NCI-H82 (cell line): ENCODE results near the gene UGT1A1.
"Not testable (repeated sequence)": the region's sequence is repeated elsewhere in the genome, so short reads cannot be mapped to it uniquely, and the experiment has no call there.

Source experiments
- DNase-seq: peaks from one replicate; lab custom pipeline; 2025; lab: John Stamatoyannopoulos, UW

Gene UGT1A1

GRCh38 chr2:233760043-233760442, at the start of gene UGT1A1:
Gene UGT1A1, plus strand, starts transcription at chr2:233760270. Its CDS starts 18 bp downstream, at chr2:233760288.
- DNase-seq = no peak

GRCh38 chr2:233711312-233712008, 48.6 kb upstream of the UGT1A1 start:
- peak; percentile 93 for DNase-seq

GRCh38 chr2:233712611-233713261, 47.3 kb upstream of the UGT1A1 start, which contains the start of gene UGT1A5:
Gene UGT1A5, plus strand, starts transcription at chr2:233712907. Its CDS starts 85 bp downstream, at chr2:233712992.
- no peak for DNase-seq

GRCh38 chr2:233713262-233713615, 46.8 kb upstream of the UGT1A1 start:
- DNase-seq = no peak

GRCh38 chr2:233714121-233714520, 45.9 kb upstream of the UGT1A1 start:
- no peak for DNase-seq

- DNase-seq = no peak
Observed at GRCh38 chr2:233718552-233718951, 41.5 kb upstream of the UGT1A1 start, which contains the start of gene UGT1A4. Gene UGT1A4, plus strand, starts transcription at chr2:233718736. Its CDS starts 85 bp downstream, at chr2:233718821.

- DNase-seq = no peak
Observed at GRCh38 chr2:233728723-233729301, 31.3 kb upstream of the UGT1A1 start, which contains the start of gene UGT1A3. Gene UGT1A3, plus strand, starts transcription at chr2:233729042. Its CDS starts 85 bp downstream, at chr2:233729127.

- not testable (repeated sequence) for DNase-seq
Observed at GRCh38 chr2:233736868-233737653, 23.0 kb upstream of the UGT1A1 start.

GRCh38 chr2:233740870-233741269, 19.2 kb upstream of the UGT1A1 start:
- DNase-seq = no peak

GRCh38 chr2:233743464-233744259, 16.4 kb upstream of the UGT1A1 start:
- no peak for DNase-seq

GRCh38 chr2:233745073-233745755, 14.9 kb upstream of the UGT1A1 start:
- no peak for DNase-seq

- not testable (repeated sequence) for DNase-seq
Observed at GRCh38 chr2:233745838-233746237, 14.2 kb upstream of the UGT1A1 start.

- DNase-seq = no peak
Observed at GRCh38 chr2:233746475-233747282, 13.4 kb upstream of the UGT1A1 start.

GRCh38 chr2:233747283-233747544, 12.9 kb upstream of the UGT1A1 start:
- no peak for DNase-seq

- peak; percentile 12 for DNase-seq
Observed at GRCh38 chr2:233750689-233751088, 9.4 kb upstream of the UGT1A1 start.

- DNase-seq = not testable (repeated sequence)
Observed at GRCh38 chr2:233751212-233752009, 8.7 kb upstream of the UGT1A1 start.

- no peak for DNase-seq
Observed at GRCh38 chr2:233754872-233755611, 5.0 kb upstream of the UGT1A1 start.

- DNase-seq = no peak
Observed at GRCh38 chr2:233756429-233757081, 3.5 kb upstream of the UGT1A1 start.
